ENCODE measurements around the gene ISG20.
A peak's percentile ranks its signal among the peaks of the same experiment; 100 is the strongest.

The ISG20 gene

DNA sequence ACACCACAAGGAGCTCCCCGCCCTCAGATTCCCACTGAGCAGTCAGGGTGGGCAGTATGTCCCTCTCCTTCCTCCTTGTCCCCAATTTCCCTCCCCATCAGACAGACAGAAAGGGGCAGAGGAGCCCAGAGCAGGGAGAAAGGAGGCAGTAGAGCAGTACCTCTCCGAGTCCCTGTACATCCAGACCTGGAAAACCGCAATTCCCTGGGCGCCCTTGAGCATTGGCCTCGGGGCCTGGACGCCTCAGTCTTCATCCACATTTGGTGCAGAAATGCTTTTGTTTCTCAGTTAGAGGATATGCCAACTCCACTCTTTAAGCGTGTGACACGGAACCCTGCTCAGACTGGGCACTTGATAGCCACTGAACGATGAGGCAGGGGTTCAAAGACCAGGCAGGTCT is 5.9 kb downstream of the ISG20 start:
- FAIRE-seq (no peak), DNase-seq (ENCODE audit: insufficient read length) (no peak)
- TF ChIP-seq POLR2AphosphoS5 (IDR thresholded peaks at IDR 0.05; ENCODE audit: low read depth, low read length) (no peak), POLR2A (IDR thresholded peaks at IDR 0.05; ENCODE audit: low read depth, low read length) (0 out of 2 replicates have a peak, but pooled peaks have one; percentile 1)

DNA sequence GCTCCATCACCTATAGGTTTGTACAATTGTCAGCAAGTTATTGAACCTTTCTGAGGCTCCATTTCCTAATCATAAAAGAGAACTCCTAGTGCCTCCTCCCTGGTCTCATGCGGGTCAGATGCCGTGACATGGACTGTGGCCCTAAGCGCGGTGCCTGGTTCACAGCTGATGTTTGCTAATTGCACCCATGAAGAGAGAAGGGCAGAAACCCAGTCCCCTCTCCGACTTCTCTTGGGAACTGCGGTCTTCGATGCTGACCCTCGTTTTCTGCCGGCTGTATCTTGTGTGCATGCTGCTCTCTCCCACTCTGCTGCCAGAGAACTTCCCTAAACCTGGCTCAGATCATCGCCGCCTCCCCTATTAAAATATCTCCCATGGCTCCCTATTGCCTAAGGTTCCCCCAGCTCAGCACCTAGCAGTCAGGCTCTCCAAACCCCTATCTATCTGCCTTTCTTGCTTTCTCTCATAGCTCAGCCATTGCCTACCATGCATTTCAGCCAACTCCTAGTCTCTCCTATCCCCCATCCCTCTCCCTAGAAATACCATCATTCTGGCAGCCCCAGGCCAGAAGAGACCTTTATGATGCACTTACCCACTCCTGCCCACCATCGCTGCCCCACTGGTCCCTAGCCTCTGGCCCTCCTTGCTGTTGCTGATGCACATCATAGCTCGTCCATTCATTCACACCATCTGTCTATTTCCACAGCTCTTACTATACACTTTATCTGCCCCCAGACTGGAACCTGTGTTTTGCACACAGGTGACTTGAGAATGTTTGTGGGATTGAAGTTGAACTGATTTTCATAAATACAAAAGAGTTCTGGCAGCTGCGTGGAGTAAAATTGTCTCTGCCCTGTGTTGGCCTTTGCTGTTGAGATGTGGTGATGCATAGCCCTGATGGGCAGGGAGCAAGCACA is 6.6 kb downstream of the ISG20 start:
- TF ChIP-seq POLR2A (IDR thresholded peaks at IDR 0.05; ENCODE audit: low read depth, low read length) (0 out of 2 replicates have a peak, but pooled peaks have one; percentile 9), TAF1 (IDR thresholded peaks at IDR 0.05; ENCODE audit: borderline replicate concordance, low read depth, low read length) (no peak)
- FAIRE-seq, result no peak
- DNase-seq (ENCODE audit: insufficient read length), result no peak

DNA sequence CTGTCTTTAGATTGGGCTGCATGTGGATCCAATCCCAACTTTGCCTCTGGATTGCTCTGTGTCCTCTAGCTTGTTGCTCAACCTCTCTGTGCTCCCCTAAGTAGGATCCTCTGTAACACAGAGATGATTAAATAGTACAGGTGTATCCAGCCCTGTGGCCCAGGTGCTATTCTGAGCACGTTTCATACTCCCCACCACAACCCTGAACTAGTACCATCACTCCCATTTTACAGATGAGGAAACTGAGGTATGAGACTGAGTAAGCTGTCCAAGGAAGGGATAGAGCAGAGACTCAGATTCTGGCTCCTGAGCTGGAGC is 7.2 kb downstream of the ISG20 start:
- FAIRE-seq, result no peak

DNA sequence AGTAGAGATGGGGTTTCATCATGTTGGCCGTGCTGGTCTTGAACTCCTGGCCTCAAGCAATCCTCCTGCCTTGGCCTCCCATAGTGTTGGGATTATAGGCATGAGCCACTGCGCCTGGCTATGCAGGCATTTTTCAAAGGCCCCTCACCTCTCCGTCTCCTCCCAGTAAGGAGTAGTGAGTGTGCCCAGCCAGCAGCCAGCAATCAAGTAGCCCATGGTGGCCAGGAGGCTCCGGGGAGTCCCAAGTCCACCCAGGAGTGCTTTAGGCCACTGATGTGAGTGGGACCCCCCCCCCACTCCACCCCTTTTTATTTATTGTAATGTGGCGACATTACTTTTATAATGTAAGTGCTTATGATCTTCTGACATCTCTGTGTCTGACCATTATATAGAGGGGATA is 8.1 kb downstream of the ISG20 start:
- TF ChIP-seq POLR2AphosphoS5 (IDR thresholded peaks at IDR 0.05; ENCODE audit: low read depth, low read length) (no peak), POLR2A (IDR thresholded peaks at IDR 0.05; ENCODE audit: low read depth, low read length) (no peak), TAF1 (IDR thresholded peaks at IDR 0.05; ENCODE audit: borderline replicate concordance, low read depth, low read length) (no peak)
- DNase-seq (ENCODE audit: insufficient read length) (no peak), FAIRE-seq (no peak)

More for the DNA sequence above, 7.2 kb downstream of the ISG20 start:
- no peak for TF ChIP-seq POLR2A (IDR thresholded peaks at IDR 0.05; ENCODE audit: low read depth, low read length)
- TF ChIP-seq TAF1 (IDR thresholded peaks at IDR 0.05; ENCODE audit: borderline replicate concordance, low read depth, low read length), result no peak
- TF ChIP-seq POLR2AphosphoS5 (IDR thresholded peaks at IDR 0.05; ENCODE audit: low read depth, low read length), result no peak
- DNase-seq (ENCODE audit: insufficient read length), result no peak

DNA sequence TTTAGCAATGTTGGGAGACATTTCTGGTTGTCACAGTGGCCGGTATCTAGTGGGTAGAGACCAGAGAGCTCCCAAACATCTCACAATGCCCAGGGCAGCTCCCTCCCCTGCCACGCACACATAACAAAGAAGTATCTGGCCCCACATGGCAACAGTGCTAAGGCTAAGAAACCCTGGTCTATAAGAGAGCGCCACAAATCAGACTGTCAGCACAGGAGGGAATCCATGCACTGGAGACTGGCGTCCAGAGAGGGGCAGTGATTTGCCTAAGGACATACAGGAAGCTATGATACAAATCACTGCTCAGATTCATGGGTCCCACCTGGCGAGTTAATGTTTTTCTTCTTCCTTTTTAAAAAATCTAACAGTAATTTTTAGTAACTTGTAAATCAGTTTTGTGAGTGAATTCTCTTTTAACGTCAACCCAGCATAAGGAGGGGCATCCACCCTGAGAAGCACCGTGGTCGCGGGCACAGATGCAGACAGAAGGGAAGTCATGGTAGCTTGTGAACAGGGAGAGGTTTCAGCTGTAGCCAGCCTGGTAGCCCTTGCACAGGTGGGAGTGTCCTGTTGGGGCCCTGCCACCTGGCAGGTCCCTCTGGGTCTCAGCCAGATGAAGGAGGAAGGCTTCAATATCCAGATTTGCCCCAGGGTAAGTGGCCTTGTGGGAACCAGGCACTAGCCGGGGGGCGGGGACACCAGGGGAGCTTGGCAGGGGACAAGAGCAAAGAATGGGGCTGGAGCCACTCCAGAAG is 8.7 kb downstream of the ISG20 start:
- no peak for TF ChIP-seq TAF1 (IDR thresholded peaks at IDR 0.05; ENCODE audit: borderline replicate concordance, low read depth, low read length)
- TF ChIP-seq POLR2AphosphoS5 (IDR thresholded peaks at IDR 0.05; ENCODE audit: low read depth, low read length), result no peak
- TF ChIP-seq POLR2A (IDR thresholded peaks at IDR 0.05; ENCODE audit: low read depth, low read length), result no peak
- no peak for FAIRE-seq
- DNase-seq (ENCODE audit: insufficient read length), result no peak

DNA sequence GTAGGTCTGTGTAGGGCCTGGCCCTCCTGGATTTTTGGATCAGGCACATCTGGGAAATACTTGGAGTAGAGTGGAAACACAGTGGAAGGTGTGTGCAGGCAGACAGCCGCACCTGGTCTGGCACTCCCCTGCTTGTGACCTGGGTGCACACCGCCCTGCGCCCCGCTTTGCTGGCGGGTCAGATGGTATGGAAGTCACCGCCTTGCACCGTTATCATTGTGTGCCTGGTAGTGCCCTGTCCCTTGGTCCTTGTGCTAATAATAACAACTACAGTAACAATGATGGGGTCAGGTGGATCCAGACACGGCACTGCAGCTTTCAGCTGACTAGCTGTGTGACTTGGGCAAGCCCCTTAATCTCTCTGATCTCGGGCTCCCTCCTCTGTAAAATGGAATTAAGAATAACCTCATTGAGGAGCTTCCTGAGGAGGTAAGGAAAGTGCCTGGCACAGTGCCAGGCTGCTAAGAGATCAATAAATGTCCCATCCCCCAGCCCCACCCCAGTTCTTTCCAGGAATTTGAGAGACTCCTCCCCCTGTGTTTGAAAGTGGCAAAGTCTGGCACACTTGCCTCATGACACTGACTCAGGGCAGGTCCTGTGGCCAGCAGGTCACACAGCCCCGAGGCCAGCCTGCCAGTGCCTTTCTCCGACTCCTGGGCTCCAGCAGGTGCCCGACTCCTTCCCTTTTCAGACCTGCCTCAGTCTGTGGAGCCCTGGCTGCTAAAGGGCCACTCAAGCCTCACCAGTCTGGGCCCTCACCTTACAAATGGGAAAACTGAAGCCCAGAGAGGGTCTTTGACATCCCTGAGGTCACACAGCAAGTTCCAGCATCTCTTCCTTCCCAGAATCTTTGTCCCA is 9.8 kb downstream of the ISG20 start:
- DNase-seq (ENCODE audit: insufficient read length) (no peak), FAIRE-seq (no peak)

DNA sequence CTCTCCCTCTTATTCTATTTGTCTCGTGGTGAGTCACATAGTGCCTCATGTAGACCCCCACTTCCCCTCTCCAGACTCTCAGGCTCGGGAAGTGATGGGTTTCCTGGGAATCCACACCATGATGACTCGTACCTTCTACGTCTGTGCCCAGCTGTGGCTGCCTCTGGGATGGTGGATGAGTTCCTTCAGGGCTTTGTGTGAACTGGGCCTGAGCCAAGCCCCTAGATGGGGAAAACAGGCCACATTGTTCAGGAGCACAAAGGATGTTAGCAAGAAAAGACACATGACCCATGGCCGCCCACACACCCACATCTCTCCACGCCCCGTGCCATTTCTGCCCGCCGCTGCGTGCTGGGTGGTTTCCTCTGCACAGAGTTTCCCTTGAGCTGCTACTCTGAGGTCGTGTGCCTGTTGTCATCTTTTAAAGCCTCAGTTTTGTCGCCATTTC is 10.5 kb downstream of the ISG20 start:
- DNase-seq (ENCODE audit: insufficient read length), result no peak
- TF ChIP-seq TAF1 (IDR thresholded peaks at IDR 0.05; ENCODE audit: borderline replicate concordance, low read depth, low read length) (no peak), POLR2AphosphoS5 (IDR thresholded peaks at IDR 0.05; ENCODE audit: low read depth, low read length) (no peak), POLR2A (IDR thresholded peaks at IDR 0.05; ENCODE audit: low read depth, low read length) (no peak)
- peak; percentile 24 for FAIRE-seq

More for the DNA sequence above, 9.8 kb downstream of the ISG20 start:
- TF ChIP-seq POLR2A (IDR thresholded peaks at IDR 0.05; ENCODE audit: low read depth, low read length) (no peak), POLR2AphosphoS5 (IDR thresholded peaks at IDR 0.05; ENCODE audit: low read depth, low read length) (no peak), TAF1 (IDR thresholded peaks at IDR 0.05; ENCODE audit: borderline replicate concordance, low read depth, low read length) (no peak)

DNA sequence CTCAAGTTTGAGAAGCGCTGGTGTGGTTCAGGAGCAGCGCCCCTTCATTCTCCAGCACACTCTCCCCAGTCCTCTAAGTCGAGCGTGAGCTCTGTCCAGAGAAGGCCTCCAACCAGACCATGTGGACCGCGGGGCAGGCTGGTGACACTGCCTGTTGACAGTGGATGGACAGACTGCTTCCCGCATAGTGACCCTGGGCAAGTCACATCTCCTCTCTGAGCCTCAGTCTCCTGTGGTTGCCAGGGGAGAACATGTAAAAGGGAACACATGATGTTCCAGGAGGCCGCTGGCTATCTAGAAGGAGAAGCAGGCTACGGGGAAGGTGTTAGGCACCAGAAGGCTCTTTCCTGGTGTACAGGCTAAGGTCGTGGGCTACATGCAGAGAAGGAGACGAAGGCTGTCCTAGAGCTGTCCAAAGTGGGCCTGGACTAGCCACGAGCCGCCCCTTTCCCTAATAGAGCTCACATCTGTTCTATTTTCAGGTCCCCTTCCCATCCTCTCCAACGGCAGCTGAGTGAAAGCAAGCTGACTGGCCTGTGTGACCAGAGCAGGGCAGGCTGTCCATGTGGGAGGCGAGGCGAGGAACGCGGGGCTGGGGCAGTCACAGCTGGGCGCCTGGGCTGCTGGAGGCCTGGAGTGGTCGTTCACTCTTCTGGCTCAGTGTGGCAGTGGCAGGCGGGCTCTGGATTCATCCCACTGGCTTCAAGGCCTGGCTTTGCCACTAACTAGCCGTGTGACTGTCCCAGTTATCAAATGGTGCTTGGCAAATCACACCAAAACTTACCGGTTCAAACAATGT is 11.1 kb downstream of the ISG20 start:
- no peak for FAIRE-seq
- no peak for DNase-seq (ENCODE audit: insufficient read length)

DNA sequence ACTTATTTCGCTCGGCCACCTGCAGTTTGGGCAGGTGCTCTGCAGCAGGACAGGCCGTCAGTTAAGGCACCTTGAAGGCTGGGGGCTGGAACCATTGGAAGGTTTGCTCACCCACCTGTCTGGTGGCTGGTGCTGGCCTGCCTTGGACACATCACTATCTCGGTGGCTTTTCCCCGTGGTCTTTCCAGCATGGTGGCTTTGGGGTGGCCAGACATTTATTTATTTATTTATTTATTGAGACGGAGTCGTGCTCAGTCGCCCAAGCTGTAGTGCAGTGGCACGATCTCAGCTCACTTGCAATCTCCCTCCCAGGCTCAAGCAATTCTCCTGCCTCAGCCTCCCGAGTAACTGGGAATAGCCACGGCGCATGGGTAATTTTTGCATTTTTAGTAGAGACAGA is 11.7 kb downstream of the ISG20 start:
- no peak for FAIRE-seq
- DNase-seq (ENCODE audit: insufficient read length), result no peak
- TF ChIP-seq TAF1 (IDR thresholded peaks at IDR 0.05; ENCODE audit: borderline replicate concordance, low read depth, low read length) (no peak), POLR2A (IDR thresholded peaks at IDR 0.05; ENCODE audit: low read depth, low read length) (no peak), POLR2AphosphoS5 (IDR thresholded peaks at IDR 0.05; ENCODE audit: low read depth, low read length) (no peak)

More for the DNA sequence above, 11.1 kb downstream of the ISG20 start:
- no peak for TF ChIP-seq TAF1 (IDR thresholded peaks at IDR 0.05; ENCODE audit: borderline replicate concordance, low read depth, low read length)
- TF ChIP-seq POLR2A (IDR thresholded peaks at IDR 0.05; ENCODE audit: low read depth, low read length), result no peak
- TF ChIP-seq POLR2AphosphoS5 (IDR thresholded peaks at IDR 0.05; ENCODE audit: low read depth, low read length), result no peak

DNA sequence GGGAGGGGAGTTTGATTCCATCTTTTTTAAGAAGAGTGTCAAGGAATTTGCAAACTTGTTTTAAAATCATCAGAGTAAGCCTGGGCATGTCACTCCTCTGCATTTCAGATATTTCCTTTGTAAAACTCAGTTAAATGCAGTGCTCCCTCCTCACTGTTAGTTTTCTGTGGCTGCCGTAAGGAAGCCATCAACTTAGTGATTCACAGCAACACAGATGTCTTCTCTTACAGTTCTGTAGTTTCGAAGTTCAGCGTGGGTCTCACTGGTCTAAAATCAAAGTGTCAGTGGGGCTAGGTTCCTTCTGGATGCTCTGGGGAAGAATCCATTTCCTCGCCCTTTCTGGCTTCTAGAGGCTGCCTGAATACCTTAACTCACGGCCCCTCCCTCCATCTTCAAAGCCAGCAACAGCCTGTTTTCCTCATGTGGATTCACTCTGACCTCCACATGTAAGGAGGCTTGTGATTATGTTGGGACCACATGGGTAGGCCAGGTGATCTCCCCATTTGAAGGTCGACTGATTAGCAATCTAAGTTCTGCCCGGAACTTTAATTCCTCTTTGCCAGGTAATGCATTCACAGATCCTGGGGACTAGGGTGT is 12.4 kb downstream of the ISG20 start:
- FAIRE-seq, result no peak
- no peak for TF ChIP-seq POLR2A (IDR thresholded peaks at IDR 0.05; ENCODE audit: low read depth, low read length)
- DNase-seq (ENCODE audit: insufficient read length), result no peak

All from GM12892 (cell line).